ENCODE results near the gene CWC22. TPM values are rescaled to one million over a fixed set of nuclear protein-coding genes. Genes with fewer than 3 reads are reported as not detected.
A peak's percentile ranks its signal among the peaks of the same experiment; 100 is the strongest.

The CWC22 gene
- total and polyA plus RNA-seq, 4 experiments from 2014 or later: 18.1 to 31.1 (median 28.2) TPM

- H3K4me3 Mint-ChIP-seq: no peak overlapping the region
- H3K27ac ChIP-seq (ENCODE audit: low read depth, low read length): no peak overlapping the region
- DNase-seq: no peak
- H3K4me1 ChIP-seq (ENCODE audit: insufficient read depth, low read length): peaks cover 19% of the 10 kb centered on the region
- H3K27me3 Mint-ChIP-seq: no peaks in the 10 kb centered on the region
- CTCF ChIA-PET (ENCODE audit: partially characterized antibody): no interaction called here
- H3K4me3 ChIP-seq (ENCODE audit: low read length in 2 of 2): no peak overlapping the region
- POLR2A ChIA-PET (ENCODE audit: partially characterized antibody): no interaction called here
- intact Hi-C loops (cut with micrococcal nuclease): loop anchor here (10.0 kb wide), 2 partner anchors 1052 to 1892 kb away; partner anchors contain the start of gene ITPRID2
- H3K9me3 Mint-ChIP-seq: peaks cover 0 to 4% (median 0%) of the 10 kb centered on the region in 8 donors
- no peaks in the 10 kb centered on the region for H3K27me3 ChIP-seq (ENCODE audit: insufficient read depth, low read length)
- peaks cover 36 to 72% (median 52%) of the 10 kb centered on the region in 4 donors for H3K4me1 Mint-ChIP-seq
- peak overlapping the region in 2 of 7 donors; percentile 19 to 54 for H3K27ac Mint-ChIP-seq
- H3K36me3 Mint-ChIP-seq: peaks cover 10 to 14% of the 10 kb centered on the region in 2 donors
- no peaks in the 10 kb centered on the region for H3K9me3 ChIP-seq (ENCODE audit: control insufficient read depth in 1 of 2, low read length in 2 of 2)
- peaks cover 5% of the 10 kb centered on the region for H3K36me3 ChIP-seq (ENCODE audit: insufficient read depth, low read length)
Observed at GRCh38 chr2:180003073-180003472, 4.0 kb downstream of the CWC22 start.

- CTCF ChIA-PET (ENCODE audit: partially characterized antibody): no interaction called here
- Histone ChIP-seq H3K4me3 (ENCODE audit: low read length in 2 of 2) (no peak overlapping the region), H3K27me3 (ENCODE audit: insufficient read depth, low read length) (no peaks in the 10 kb centered on the region), H3K27ac (ENCODE audit: low read depth, low read length) (no peak overlapping the region), H3K4me1 (ENCODE audit: insufficient read depth, low read length) (peaks cover 19% of the 10 kb centered on the region), H3K36me3 (ENCODE audit: insufficient read depth, low read length) (peaks cover 5% of the 10 kb centered on the region), H3K9me3 (ENCODE audit: control insufficient read depth in 1 of 2, low read length in 2 of 2) (no peaks in the 10 kb centered on the region)
- H3K27ac Mint-ChIP-seq: no peak overlapping the region
- peaks cover 10 to 16% of the 10 kb centered on the region in 2 donors for H3K36me3 Mint-ChIP-seq
- H3K4me1 Mint-ChIP-seq: peaks cover 39 to 76% (median 56%) of the 10 kb centered on the region in 4 donors
- H3K4me3 Mint-ChIP-seq: no peak overlapping the region
- H3K27me3 Mint-ChIP-seq: no peaks in the 10 kb centered on the region
- POLR2A ChIA-PET (ENCODE audit: partially characterized antibody): no interaction called here
- H3K9me3 Mint-ChIP-seq: peaks cover 0 to 4% (median 0%) of the 10 kb centered on the region in 8 donors
- intact Hi-C loops (cut with micrococcal nuclease): loop anchor here (10.0 kb wide), 2 partner anchors 1053 to 1893 kb away; partner anchors contain the start of gene ITPRID2
- no peak for DNase-seq
Observed at GRCh38 chr2:180002198-180002770, 4.8 kb downstream of the CWC22 start.

GRCh38 chr2:180001726-180002125 lies 5.4 kb downstream of the CWC22 start:
- H3K4me1 ChIP-seq (ENCODE audit: insufficient read depth, low read length): peaks cover 21% of the 10 kb centered on the region
- H3K27ac ChIP-seq (ENCODE audit: low read depth, low read length): no peak overlapping the region
- no peak overlapping the region for H3K4me3 ChIP-seq (ENCODE audit: low read length in 2 of 2)
- Mint-ChIP-seq H3K9me3 (no peaks in the 10 kb centered on the region), H3K4me3 (no peak overlapping the region), H3K36me3 (peaks cover 10 to 12% of the 10 kb centered on the region in 2 donors), H3K4me1 (peaks cover 36 to 73% (median 53%) of the 10 kb centered on the region in 4 donors), H3K27ac (peak overlapping the region in 3 of 7 donors; percentile 21 to 62 (median 41)), H3K27me3 (no peaks in the 10 kb centered on the region)
- H3K9me3 ChIP-seq (ENCODE audit: control insufficient read depth in 1 of 2, low read length in 2 of 2): no peaks in the 10 kb centered on the region
- ChIA-PET CTCF (ENCODE audit: partially characterized antibody) (no interaction called here), POLR2A (ENCODE audit: partially characterized antibody) (no interaction called here)
- intact Hi-C loops (cut with micrococcal nuclease): loop anchor here (10.0 kb wide), 2 partner anchors 1053 to 1893 kb away; partner anchors contain the start of gene ITPRID2
- no peaks in the 10 kb centered on the region for H3K27me3 ChIP-seq (ENCODE audit: insufficient read depth, low read length)
- H3K36me3 ChIP-seq (ENCODE audit: insufficient read depth, low read length): peaks cover 5% of the 10 kb centered on the region
- DNase-seq: no peak

GRCh38 chr2:180000434-180000833 lies 6.7 kb downstream of the CWC22 start:
- H3K36me3 ChIP-seq (ENCODE audit: insufficient read depth, low read length): peaks cover 5% of the 10 kb centered on the region
- H3K9me3 ChIP-seq (ENCODE audit: control insufficient read depth in 1 of 2, low read length in 2 of 2): no peaks in the 10 kb centered on the region
- no peaks in the 10 kb centered on the region for H3K27me3 ChIP-seq (ENCODE audit: insufficient read depth, low read length)
- ChIA-PET CTCF (ENCODE audit: partially characterized antibody) (no interaction called here), POLR2A (ENCODE audit: partially characterized antibody) (no interaction called here)
- H3K4me1 Mint-ChIP-seq: peaks cover 39 to 73% (median 50%) of the 10 kb centered on the region in 4 donors
- H3K4me3 ChIP-seq (ENCODE audit: low read length in 2 of 2): no peak overlapping the region
- peak overlapping the region in 1 of 7 donors; percentile 3 for H3K27ac Mint-ChIP-seq
- no peak for DNase-seq
- H3K4me1 ChIP-seq (ENCODE audit: insufficient read depth, low read length): peaks cover 23% of the 10 kb centered on the region
- no peaks in the 10 kb centered on the region for H3K27me3 Mint-ChIP-seq
- H3K36me3 Mint-ChIP-seq: peaks cover 8 to 10% of the 10 kb centered on the region in 2 donors
- H3K9me3 Mint-ChIP-seq: no peaks in the 10 kb centered on the region
- intact Hi-C loops (cut with micrococcal nuclease): loop anchor here (10.0 kb wide), 2 partner anchors 1054 to 1894 kb away; partner anchors contain the start of gene ITPRID2
- H3K4me3 Mint-ChIP-seq: no peak overlapping the region
- H3K27ac ChIP-seq (ENCODE audit: low read depth, low read length): no peak overlapping the region

- H3K4me1 Mint-ChIP-seq: peaks cover 43 to 72% (median 54%) of the 10 kb centered on the region in 4 donors
- no peaks in the 10 kb centered on the region for H3K9me3 ChIP-seq (ENCODE audit: control insufficient read depth in 1 of 2, low read length in 2 of 2)
- H3K27ac Mint-ChIP-seq: no peak overlapping the region
- H3K27ac ChIP-seq (ENCODE audit: low read depth, low read length): no peak overlapping the region
- ChIA-PET CTCF (ENCODE audit: partially characterized antibody) (no interaction called here), POLR2A (ENCODE audit: partially characterized antibody) (no interaction called here)
- H3K4me1 ChIP-seq (ENCODE audit: insufficient read depth, low read length): peaks cover 26% of the 10 kb centered on the region
- H3K36me3 ChIP-seq (ENCODE audit: insufficient read depth, low read length): peaks cover 5% of the 10 kb centered on the region
- peaks cover 9 to 10% of the 10 kb centered on the region in 2 donors for H3K36me3 Mint-ChIP-seq
- intact Hi-C loops (cut with micrococcal nuclease): no loop called here
- peak overlapping the region in 1 of 8 donors; percentile 22 for H3K4me3 Mint-ChIP-seq
- no peak for DNase-seq
- H3K4me3 ChIP-seq (ENCODE audit: low read length in 2 of 2): no peak overlapping the region
- no peaks in the 10 kb centered on the region for H3K27me3 Mint-ChIP-seq
- no peaks in the 10 kb centered on the region for H3K9me3 Mint-ChIP-seq
- no peaks in the 10 kb centered on the region for H3K27me3 ChIP-seq (ENCODE audit: insufficient read depth, low read length)
Observed at GRCh38 chr2:179999000-179999399, 8.1 kb downstream of the CWC22 start.

GRCh38 chr2:179995741-179996515 lies 11.2 kb downstream of the CWC22 start:
- Mint-ChIP-seq H3K27me3 (no peaks in the 10 kb centered on the region), H3K4me3 (peak overlapping the region in 1 of 8 donors; percentile 51), H3K36me3 (peaks cover 18 to 31% of the 10 kb centered on the region in 2 donors), H3K4me1 (peaks cover 37 to 67% (median 50%) of the 10 kb centered on the region in 4 donors), H3K27ac (peak overlapping the region in 4 of 7 donors; percentile 22 to 64 (median 35)), H3K9me3 (no peaks in the 10 kb centered on the region)
- intact Hi-C loops (cut with micrococcal nuclease): no loop called here
- Histone ChIP-seq H3K4me3 (ENCODE audit: low read length in 2 of 2) (no peak overlapping the region), H3K36me3 (ENCODE audit: insufficient read depth, low read length) (peaks cover 21% of the 10 kb centered on the region), H3K27me3 (ENCODE audit: insufficient read depth, low read length) (no peaks in the 10 kb centered on the region), H3K27ac (ENCODE audit: low read depth, low read length) (no peak overlapping the region), H3K9me3 (ENCODE audit: control insufficient read depth in 1 of 2, low read length in 2 of 2) (no peaks in the 10 kb centered on the region), H3K4me1 (ENCODE audit: insufficient read depth, low read length) (peaks cover 35% of the 10 kb centered on the region)
- CTCF ChIA-PET (ENCODE audit: partially characterized antibody): no interaction called here
- no peak for DNase-seq
- POLR2A ChIA-PET (ENCODE audit: partially characterized antibody): no interaction called here

- Histone ChIP-seq H3K36me3 (ENCODE audit: insufficient read depth, low read length) (peaks cover 32% of the 10 kb centered on the region), H3K27me3 (ENCODE audit: insufficient read depth, low read length) (no peaks in the 10 kb centered on the region), H3K4me1 (ENCODE audit: insufficient read depth, low read length) (peaks cover 30% of the 10 kb centered on the region), H3K9me3 (ENCODE audit: control insufficient read depth in 1 of 2, low read length in 2 of 2) (no peaks in the 10 kb centered on the region), H3K4me3 (ENCODE audit: low read length in 2 of 2) (no peak overlapping the region), H3K27ac (ENCODE audit: low read depth, low read length) (no peak overlapping the region)
- no peaks in the 10 kb centered on the region for H3K9me3 Mint-ChIP-seq
- H3K4me3 Mint-ChIP-seq: peak overlapping the region in 2 of 8 donors; percentile 15 to 29
- peaks cover 35 to 51% (median 41%) of the 10 kb centered on the region in 4 donors for H3K4me1 Mint-ChIP-seq
- CTCF ChIA-PET (ENCODE audit: partially characterized antibody): no interaction called here
- peak overlapping the region in 3 of 7 donors; percentile 21 to 38 (median 36) for H3K27ac Mint-ChIP-seq
- H3K36me3 Mint-ChIP-seq: peaks cover 42 to 51% of the 10 kb centered on the region in 2 donors
- POLR2A ChIA-PET (ENCODE audit: partially characterized antibody): no interaction called here
- no peaks in the 10 kb centered on the region for H3K27me3 Mint-ChIP-seq
- intact Hi-C loops (cut with micrococcal nuclease): no loop called here
- DNase-seq: no peak
Observed at GRCh38 chr2:179991344-179991743, 15.8 kb downstream of the CWC22 start.
